SU-DHL-6 (cell line): ENCODE results near the gene AMER2.

Experiments used
- H2AFZ ChIP-seq: fragments of 200-600 bp; sonication (generic); 2 replicates; pipeline ENCODE4 v1.6.1; 2014; ENCODE audit warnings: low read depth, mild to moderate bottlenecking, moderate library complexity, mixed read lengths, antibody characterized with exemption, low read length; ENCODE audit not compliant: severe bottlenecking
- H3F3A ChIP-seq: fragments of 200-600 bp; shearing (Covaris generic); 2 replicates; pipeline ENCODE4 v1.6.0; 2016; ENCODE audit warnings: antibody characterized with exemption, mild to moderate bottlenecking; ENCODE audit not compliant: insufficient read depth
- H3K27ac ChIP-seq: fragments of 200-600 bp; sonication (generic); 2 replicates; pipeline ENCODE4 v1.5.1; 2016; ENCODE audit warnings: low read depth, mild to moderate bottlenecking, low read length, moderate library complexity, mixed read lengths
- H3K27me3 ChIP-seq: fragments of 200-600 bp; sonication (generic), shearing (Covaris generic); 2 replicates; pipeline ENCODE4 v1.6.0; 2014; ENCODE audit warnings: mild to moderate bottlenecking, low read length
- H3K36me3 ChIP-seq: fragments of 200-600 bp; sonication (generic); 2 replicates; pipeline ENCODE4 v1.6.1; 2014; ENCODE audit warnings: mild to moderate bottlenecking, low read length, mixed read lengths
- H3K4me2 ChIP-seq: fragments of 300-600, 200-600 bp; shearing (Covaris generic), sonication (generic); 2 replicates; pipeline ENCODE4 v1.6.0; 2014; ENCODE audit warnings: low read length, low read depth, mild to moderate bottlenecking; ENCODE audit not compliant: poor library complexity, severe bottlenecking
- H3K4me3 ChIP-seq: fragments of 200-600 bp; sonication (generic); 2 replicates; pipeline ENCODE4 v1.5.1; 2014; ENCODE audit warnings: antibody characterized with exemption, low read length, mild to moderate bottlenecking, mixed read lengths; ENCODE audit not compliant: insufficient read depth, poor library complexity, severe bottlenecking
- H3K79me2 ChIP-seq: fragments of 200-600 bp; sonication (generic); 2 replicates; pipeline ENCODE4 v1.6.1; 2014; ENCODE audit warnings: mild to moderate bottlenecking, low read length, moderate library complexity; ENCODE audit not compliant: insufficient read depth
- H3K9ac ChIP-seq: fragments of 200-600 bp; sonication (generic); 2 replicates; pipeline ENCODE4 v1.7.0; 2014; ENCODE audit warnings: mild to moderate bottlenecking, low read length
- H3K9me2 ChIP-seq: fragments of 200-600 bp; sonication (generic); replicated peaks from 2 replicates; pipeline ENCODE4 v1.6.1; 2014; ENCODE audit warnings: low read length; ENCODE audit not compliant: insufficient read depth
- H3K9me3 ChIP-seq: fragments of 200-600 bp; sonication (generic); 2 replicates; pipeline ENCODE4 v1.6.1; 2014; ENCODE audit warnings: low read length, mixed read lengths; ENCODE audit not compliant: insufficient read depth
- H4K20me1 ChIP-seq: fragments of 200-600 bp; sonication (generic); 2 replicates; pipeline ENCODE4 v1.6.1; 2014; ENCODE audit warnings: low read depth, mild to moderate bottlenecking, antibody characterized with exemption, low read length, moderate library complexity, mixed read lengths
- CTCF ChIP-seq: fragments of 200-600 bp; sonication (generic); IDR thresholded peaks from one replicate; pipeline ENCODE4 v1.5.1; 2017; ENCODE audit warnings: antibody characterized with exemption, mild to moderate bottlenecking, low read length, moderate library complexity; ENCODE audit not compliant: insufficient read depth, poor library complexity, severe bottlenecking
- EZH2phosphoT487 ChIP-seq: fragments of 200-600 bp; sonication (generic), shearing (Covaris generic); conservative IDR thresholded peaks from 2 replicates; pipeline ENCODE4 v1.6.1; 2018; ENCODE audit warnings: mild to moderate bottlenecking, antibody characterized with exemption, low read length, moderate library complexity, mixed read lengths

The AMER2 gene

GRCh38 chr13:25151626-25152195 is 20.4 kb downstream of the AMER2 start:
- Histone ChIP-seq H3K4me3 (no peak overlapping the region), H3F3A (no peaks in the 10 kb centered on the region), H4K20me1 (no peaks in the 10 kb centered on the region), H3K4me2 (no peak overlapping the region), H3K27ac (no peak overlapping the region), H3K27me3 (no peaks in the 10 kb centered on the region), H3K36me3 (no peaks in the 10 kb centered on the region), H3K79me2 (no peaks in the 10 kb centered on the region), H3K9ac (no peak overlapping the region), H3K9me3 (no peaks in the 10 kb centered on the region), H2AFZ (no peak overlapping the region), H3K9me2 (no peaks in the 10 kb centered on the region)
- TF ChIP-seq CTCF (no peak), EZH2phosphoT487 (no peak)

GRCh38 chr13:25149711-25150110 is 22.4 kb downstream of the AMER2 start:
- Histone ChIP-seq H3K9me2 (no peaks in the 10 kb centered on the region), H2AFZ (no peak overlapping the region), H3K79me2 (no peaks in the 10 kb centered on the region), H3K4me3 (no peak overlapping the region), H3K27me3 (no peaks in the 10 kb centered on the region), H4K20me1 (no peaks in the 10 kb centered on the region), H3K9ac (no peak overlapping the region), H3K9me3 (no peaks in the 10 kb centered on the region), H3F3A (no peaks in the 10 kb centered on the region), H3K36me3 (no peaks in the 10 kb centered on the region), H3K4me2 (no peak overlapping the region), H3K27ac (no peak overlapping the region)
- no peak for TF ChIP-seq CTCF
- no peak for TF ChIP-seq EZH2phosphoT487

GRCh38 chr13:25148402-25148771 is 23.7 kb downstream of the AMER2 start:
- H3K9me3 ChIP-seq, result no peaks in the 10 kb centered on the region
- no peaks in the 10 kb centered on the region for H3K9me2 ChIP-seq
- no peaks in the 10 kb centered on the region for H3F3A ChIP-seq
- no peak overlapping the region for H3K27ac ChIP-seq
- no peak overlapping the region for H3K4me3 ChIP-seq
- no peaks in the 10 kb centered on the region for H3K36me3 ChIP-seq
- H3K9ac ChIP-seq, result no peak overlapping the region
- no peaks in the 10 kb centered on the region for H3K79me2 ChIP-seq
- H4K20me1 ChIP-seq, result no peaks in the 10 kb centered on the region
- H2AFZ ChIP-seq, result no peak overlapping the region
- H3K27me3 ChIP-seq, result no peaks in the 10 kb centered on the region
- TF ChIP-seq CTCF (no peak), EZH2phosphoT487 (no peak)
- H3K4me2 ChIP-seq, result no peak overlapping the region
